Measurements from ENCODE around the gene GPATCH8. TPM values are rescaled to one million over a fixed set of nuclear protein-coding genes. Genes with fewer than 3 reads are reported as not detected.
A peak's percentile ranks its signal among the peaks of the same experiment; 100 is the strongest.

The GPATCH8 gene
- total RNA-seq, 1 experiment from 2014 or later = 5.2 TPM

DNA sequence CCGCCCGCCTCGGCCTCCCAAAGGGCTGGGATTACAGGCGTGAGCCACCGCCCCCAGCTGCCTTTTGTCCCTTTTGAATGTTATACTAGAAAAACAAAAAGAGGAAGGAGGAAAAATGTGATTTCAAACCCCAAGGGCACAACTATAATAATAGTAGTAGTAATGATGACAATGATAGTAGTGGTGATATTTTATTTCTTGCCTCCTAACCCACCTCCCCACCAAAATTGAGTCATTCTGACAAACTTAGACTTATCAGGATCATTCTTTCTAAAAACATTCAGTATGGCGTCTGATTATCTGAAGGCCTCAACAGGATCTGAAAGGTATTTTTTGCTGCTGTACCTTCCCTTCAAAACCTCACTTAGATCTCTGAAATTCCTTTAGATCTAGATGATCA lies 13.6 kb downstream of the GPATCH8 start:
- H3K4me3 ChIP-seq = no peak overlapping the region
- H3K36me3 ChIP-seq = peaks cover 19% of the 10 kb centered on the region
- no peaks in the 10 kb centered on the region for H3K9me3 ChIP-seq
- H3K27me3 ChIP-seq = no peaks in the 10 kb centered on the region
- DNase-seq = no peak

DNA sequence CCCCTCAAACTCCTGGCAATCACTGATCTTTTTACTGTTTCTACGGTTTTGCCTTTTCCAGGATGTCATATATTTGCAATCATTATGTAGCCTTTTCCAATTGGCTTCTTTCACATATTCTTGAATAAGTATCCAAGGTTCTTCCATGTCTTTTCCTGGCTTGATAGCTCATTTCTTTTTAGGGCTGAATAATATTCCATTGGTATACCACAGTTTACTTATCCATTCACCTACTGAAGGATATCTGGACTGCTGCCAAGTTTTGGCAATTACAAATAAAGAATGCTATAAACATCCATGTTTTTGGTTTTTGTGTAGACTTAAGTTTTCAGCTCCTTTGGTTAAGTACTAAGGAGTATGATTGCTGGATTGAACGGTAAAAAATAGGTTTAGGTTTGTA lies 16.0 kb downstream of the GPATCH8 start:
- no peaks in the 10 kb centered on the region for H3K27me3 ChIP-seq
- no peaks in the 10 kb centered on the region for H3K9me3 ChIP-seq
- no peak overlapping the region for H3K4me3 ChIP-seq
- peaks cover 19% of the 10 kb centered on the region for H3K36me3 ChIP-seq
- DNase-seq = no peak

DNA sequence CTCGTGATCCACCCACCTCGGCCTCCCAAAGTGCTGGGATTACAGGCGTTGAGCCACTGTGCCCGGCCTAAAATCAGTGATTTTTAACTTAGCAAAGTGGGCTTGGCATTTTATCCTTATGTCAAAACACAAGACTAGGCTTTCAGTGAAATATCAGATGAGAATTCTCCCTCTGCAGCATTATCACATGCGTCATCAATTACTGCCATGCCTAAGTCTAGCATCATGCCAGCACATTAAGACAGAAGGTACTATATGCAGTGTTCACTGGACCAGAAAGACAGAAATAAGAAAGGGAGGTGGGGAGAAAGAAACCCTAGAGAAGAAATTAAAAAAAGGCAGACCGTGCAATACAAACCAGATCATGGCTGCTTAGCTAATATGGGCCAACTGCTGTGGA lies 29.8 kb downstream of the GPATCH8 start:
- DNase-seq = no peak
- Histone ChIP-seq H3K36me3 (peaks cover 6% of the 10 kb centered on the region), H3K9me3 (no peaks in the 10 kb centered on the region), H3K27me3 (no peaks in the 10 kb centered on the region), H3K4me3 (no peak overlapping the region)

DNA sequence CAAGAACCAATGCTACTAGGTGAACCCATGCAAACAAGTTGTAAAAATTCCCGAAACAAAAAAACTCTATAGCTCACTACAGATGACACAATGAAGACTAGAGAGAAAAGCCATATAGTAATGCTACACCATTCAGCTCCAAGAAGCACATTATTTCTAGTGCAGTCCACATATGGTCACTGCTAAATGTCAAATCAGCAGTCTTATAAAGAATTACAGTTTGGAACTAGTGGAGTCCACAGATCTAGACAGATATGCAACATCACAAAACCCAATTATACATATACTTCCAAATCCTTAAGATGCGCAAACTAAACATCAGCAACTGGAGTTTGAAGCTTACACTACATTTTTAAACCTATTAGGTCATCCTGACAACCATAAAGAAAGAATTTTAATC lies 33.5 kb downstream of the GPATCH8 start:
- no peak overlapping the region for H3K4me3 ChIP-seq
- H3K36me3 ChIP-seq = peaks cover 9% of the 10 kb centered on the region
- no peaks in the 10 kb centered on the region for H3K27me3 ChIP-seq
- no peak for DNase-seq
- no peaks in the 10 kb centered on the region for H3K9me3 ChIP-seq

DNA sequence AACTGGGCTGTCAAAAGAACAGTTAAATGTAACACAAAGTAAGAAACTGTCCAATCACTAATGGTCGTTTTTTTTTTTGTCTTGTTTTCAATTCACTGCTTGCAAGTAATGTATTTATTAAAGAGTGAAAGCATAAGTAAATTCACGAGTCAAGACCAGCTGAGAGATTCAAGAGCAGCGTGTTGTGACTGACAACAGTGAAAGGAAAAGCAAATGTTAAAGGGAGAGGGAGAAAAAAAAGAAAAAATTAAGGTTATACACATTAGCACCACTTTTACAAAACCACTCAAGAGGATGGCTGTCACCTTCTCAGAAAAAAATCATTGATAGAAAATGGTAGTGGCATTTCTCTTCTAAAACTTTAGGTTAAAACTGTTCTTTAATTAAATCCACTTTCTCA lies 36.1 kb downstream of the GPATCH8 start:
- Histone ChIP-seq H3K27me3 (no peaks in the 10 kb centered on the region), H3K4me3 (no peak overlapping the region), H3K9me3 (no peaks in the 10 kb centered on the region), H3K36me3 (peaks cover 17% of the 10 kb centered on the region)
- no peak for DNase-seq

DNA sequence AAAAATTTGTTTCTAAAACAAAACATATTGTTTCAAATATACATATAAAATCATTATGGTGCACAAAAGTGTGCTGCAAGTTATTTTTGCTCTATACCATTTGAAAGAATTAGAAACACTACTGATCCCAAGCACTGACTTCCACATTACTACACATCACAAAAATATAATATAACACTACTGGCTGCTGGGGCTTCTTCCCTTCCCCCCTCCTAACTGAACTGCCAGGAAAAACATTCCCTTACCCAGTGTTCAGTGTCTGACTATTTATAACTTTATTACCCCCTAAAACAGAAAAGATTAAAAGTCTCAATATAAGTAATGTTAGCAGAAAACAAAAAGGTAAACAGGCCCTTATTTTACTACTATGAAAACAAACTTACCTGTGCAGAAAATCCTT lies 36.9 kb downstream of the GPATCH8 start:
- no peak for DNase-seq
- Histone ChIP-seq H3K36me3 (peaks cover 12% of the 10 kb centered on the region), H3K27me3 (no peaks in the 10 kb centered on the region), H3K9me3 (no peaks in the 10 kb centered on the region), H3K4me3 (no peak overlapping the region)

DNA sequence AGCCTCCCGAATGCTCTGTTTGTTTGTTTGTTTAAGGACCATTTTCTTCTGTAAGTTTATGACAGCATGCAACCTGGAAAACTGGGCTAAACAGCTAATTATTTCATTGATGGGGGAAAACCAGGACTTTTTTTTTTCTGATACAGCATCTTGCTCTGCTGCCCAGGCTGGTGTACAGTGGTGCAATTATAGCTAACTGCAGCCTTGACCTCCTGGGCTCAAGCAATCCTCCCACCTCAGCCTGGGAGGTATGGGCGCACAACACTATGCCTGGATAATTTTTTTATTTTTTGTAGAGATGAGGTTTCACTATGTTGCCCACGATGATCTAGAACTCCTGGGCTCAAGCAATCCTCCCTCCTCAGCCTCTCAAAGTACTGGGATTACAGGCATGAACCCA lies 37.3 kb downstream of the GPATCH8 start:
- H3K4me3 ChIP-seq = no peak overlapping the region
- peaks cover 12% of the 10 kb centered on the region; the same call in 1 of the 2 replicates for H3K36me3 ChIP-seq
- DNase-seq = no peak
- no peaks in the 10 kb centered on the region for H3K9me3 ChIP-seq
- no peaks in the 10 kb centered on the region for H3K27me3 ChIP-seq

DNA sequence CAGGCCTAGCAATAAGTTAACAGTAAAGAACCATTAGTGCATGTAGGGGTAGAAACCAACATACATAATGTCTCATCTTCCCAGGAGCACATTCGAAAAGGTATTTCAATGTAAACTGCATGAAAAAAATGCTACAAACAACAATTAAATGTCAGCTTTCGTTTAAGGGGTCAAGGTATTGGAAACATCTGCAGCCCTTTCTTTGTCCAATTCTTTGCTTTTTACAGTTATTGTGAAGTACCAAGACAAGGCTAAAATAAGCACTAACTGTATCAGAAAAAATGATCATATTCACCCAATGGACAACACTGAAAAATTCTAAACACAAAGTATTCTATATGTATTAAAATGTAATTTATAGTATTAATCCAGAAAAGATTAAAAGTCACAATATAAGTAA lies 37.9 kb downstream of the GPATCH8 start:
- H3K4me3 ChIP-seq = no peak overlapping the region
- H3K9me3 ChIP-seq = no peaks in the 10 kb centered on the region
- DNase-seq = no peak
- peaks cover 12% of the 10 kb centered on the region; the same call in 1 of the 2 replicates for H3K36me3 ChIP-seq
- no peaks in the 10 kb centered on the region for H3K27me3 ChIP-seq

DNA sequence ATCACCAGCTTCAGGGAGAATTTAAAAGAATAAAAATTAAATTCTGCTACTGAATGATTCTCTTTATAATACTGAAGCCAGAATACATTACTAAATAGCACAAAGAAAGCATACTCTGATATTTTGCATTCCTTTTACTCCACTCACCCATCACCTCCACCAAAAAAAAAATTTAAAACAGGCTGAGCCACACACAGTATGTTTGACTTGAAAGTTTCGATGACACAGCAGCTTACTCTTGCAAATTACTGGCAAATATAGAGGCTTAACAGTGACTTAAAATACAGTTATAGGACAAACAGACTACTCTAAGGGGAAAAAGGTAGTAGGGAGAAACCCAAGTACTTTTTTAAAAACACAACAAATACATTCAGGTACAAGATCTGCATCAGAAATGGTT lies 39.2 kb downstream of the GPATCH8 start:
- Histone ChIP-seq H3K27me3 (no peaks in the 10 kb centered on the region), H3K36me3 (peaks cover 12% of the 10 kb centered on the region; the same call in 1 of the 2 replicates), H3K9me3 (no peaks in the 10 kb centered on the region), H3K4me3 (no peak overlapping the region)
- DNase-seq = no peak

DNA sequence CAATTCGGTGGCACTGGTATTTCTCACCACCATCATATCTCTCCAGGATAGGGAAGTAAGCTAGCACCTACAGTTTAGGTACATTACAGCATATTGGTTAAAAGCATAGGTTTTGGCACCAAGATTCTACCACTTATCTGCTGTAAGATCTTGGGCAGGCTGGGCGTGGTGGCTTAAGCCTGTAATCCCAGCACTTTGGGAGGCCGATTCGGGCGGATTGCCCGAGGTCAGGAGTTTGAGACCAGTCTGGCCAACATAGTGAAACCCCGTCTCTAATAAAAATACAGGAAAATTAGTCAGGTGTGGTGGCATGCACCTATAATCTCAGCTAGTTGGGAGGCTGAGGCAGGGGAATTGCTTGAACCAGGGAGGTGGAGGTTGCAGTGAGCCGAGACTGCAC lies 51.4 kb downstream of the GPATCH8 start:
- no peaks in the 10 kb centered on the region for H3K9me3 ChIP-seq
- H3K4me3 ChIP-seq = no peak overlapping the region
- H3K27me3 ChIP-seq = no peaks in the 10 kb centered on the region
- peaks cover 3% of the 10 kb centered on the region; the same call in 1 of the 2 replicates for H3K36me3 ChIP-seq
- DNase-seq = no peak

DNA sequence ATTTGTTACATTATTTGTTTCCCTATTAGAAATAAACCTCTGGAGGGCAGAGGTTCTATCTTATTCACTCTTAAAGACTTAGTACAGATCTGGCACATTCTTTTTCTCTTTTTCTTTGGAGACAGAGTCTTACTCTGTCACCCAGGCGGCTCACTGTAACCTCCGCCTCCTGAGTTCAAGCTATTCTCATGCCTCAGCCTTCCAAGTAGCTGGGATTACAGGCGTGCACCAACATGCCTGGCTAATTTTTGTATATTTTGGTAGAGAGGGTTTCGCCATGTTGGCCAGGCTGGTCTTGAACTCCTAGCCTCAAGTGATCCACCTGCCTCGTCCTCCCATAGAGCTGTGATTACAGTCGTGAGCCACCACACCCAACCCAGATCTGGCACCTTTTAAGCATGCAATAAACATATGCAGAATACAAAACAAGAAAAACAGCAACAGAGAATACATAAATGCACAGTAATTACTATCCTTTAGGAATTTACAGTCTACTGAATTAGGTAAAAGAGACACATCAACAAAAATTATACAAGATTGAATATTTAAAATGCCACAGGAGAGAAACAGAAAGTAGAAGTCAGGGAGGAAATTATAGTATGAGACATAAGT lies 52.1 kb downstream of the GPATCH8 start:
- Histone ChIP-seq H3K36me3 (peaks cover 5% of the 10 kb centered on the region; the same call in 1 of the 2 replicates), H3K27me3 (no peaks in the 10 kb centered on the region), H3K4me3 (no peak overlapping the region), H3K9me3 (no peaks in the 10 kb centered on the region)
- DNase-seq = no peak

DNA sequence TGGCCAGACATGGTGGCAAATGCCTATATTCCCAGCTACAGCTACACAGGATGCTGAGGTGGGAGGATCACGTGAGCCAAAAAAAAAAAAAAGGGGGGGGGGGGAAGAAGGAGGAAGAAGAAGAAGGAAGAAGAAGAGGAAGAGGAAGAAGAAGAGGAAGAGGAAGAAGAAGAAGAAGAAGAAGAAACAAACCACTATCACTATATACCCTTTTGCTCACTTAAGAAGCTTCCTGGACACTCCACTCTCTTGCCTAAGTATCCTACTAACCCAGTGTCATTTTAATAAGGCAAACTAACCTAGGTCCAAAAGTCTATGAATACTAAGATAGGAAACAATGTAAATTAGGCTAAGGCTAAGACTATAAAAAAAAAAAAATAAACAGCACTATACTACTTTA lies 54.8 kb downstream of the GPATCH8 start:
- Histone ChIP-seq H3K4me3 (no peak overlapping the region), H3K36me3 (peaks cover 6% of the 10 kb centered on the region; the same call in 1 of the 2 replicates), H3K9me3 (no peaks in the 10 kb centered on the region), H3K27me3 (no peaks in the 10 kb centered on the region)
- DNase-seq = no peak

DNA sequence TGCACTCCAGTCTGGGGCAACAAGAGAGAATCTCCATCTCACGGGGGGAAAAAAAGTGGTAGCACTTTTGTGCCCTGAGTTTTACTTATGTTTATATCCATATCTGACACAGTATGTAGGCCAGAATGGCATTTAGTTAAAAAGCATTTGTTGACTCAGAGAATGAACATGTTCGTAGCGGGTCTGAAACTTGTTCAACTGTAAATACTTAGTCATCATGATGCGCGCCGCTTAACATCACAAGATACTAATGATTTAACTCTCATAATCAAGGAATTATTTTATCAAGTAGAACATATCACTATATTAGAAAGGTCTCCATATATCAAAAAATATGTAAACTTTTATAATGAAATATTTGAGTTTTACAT lies 58.5 kb downstream of the GPATCH8 start:
- no peaks in the 10 kb centered on the region for H3K9me3 ChIP-seq
- H3K36me3 ChIP-seq = peaks cover 6% of the 10 kb centered on the region; the same call in 1 of the 2 replicates
- peak; percentile 18 for DNase-seq
- H3K4me3 ChIP-seq = no peak overlapping the region
- no peaks in the 10 kb centered on the region for H3K27me3 ChIP-seq

DNA sequence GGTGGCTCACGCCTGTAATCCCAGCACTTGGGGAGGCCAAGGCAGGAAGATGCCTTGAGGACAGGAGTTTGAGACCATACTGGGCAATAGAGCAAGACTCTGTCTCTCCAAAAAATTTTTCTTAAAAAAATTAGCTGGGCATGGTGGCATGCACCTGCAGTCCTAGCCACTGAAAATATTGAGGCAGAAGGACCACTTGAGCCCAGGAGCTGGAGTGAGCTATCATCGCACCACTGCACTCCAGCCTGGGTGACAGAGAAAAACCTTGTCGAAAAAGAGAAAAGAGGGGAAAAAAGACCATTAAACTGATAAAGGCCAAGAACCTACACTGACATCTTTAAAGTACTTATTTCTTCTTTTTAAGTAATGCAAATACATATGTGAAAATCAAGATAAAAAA lies 60.4 kb downstream of the GPATCH8 start:
- Histone ChIP-seq H3K36me3 (peaks cover 8% of the 10 kb centered on the region), H3K27me3 (no peaks in the 10 kb centered on the region)
- DNase-seq = no peak

DNA sequence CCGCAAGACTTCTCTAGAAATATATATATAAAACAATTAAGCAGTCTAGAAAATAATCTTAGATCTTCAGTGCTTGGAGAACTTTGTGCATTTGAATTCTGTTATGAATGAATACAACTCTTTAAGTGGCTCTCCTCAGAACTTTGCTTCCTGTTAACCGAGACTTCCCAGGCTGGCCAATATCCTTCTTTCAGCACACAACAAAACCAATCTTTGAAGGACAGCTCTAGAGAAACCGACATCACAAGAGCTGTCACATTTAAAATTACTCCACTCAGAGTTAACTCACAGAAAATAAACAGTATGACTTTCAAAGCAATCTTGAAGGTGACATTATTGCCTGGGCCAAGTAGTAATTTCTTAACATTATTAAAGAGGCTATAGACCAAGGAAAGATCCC lies 64.0 kb downstream of the GPATCH8 start:
- DNase-seq = no peak
- no peak overlapping the region for H3K4me3 ChIP-seq
- no peaks in the 10 kb centered on the region for H3K9me3 ChIP-seq
- H3K36me3 ChIP-seq = peaks cover 21% of the 10 kb centered on the region
- no peaks in the 10 kb centered on the region for H3K27me3 ChIP-seq

More for the DNA sequence above, 60.4 kb downstream of the GPATCH8 start:
- no peak overlapping the region for H3K4me3 ChIP-seq
- H3K9me3 ChIP-seq = no peaks in the 10 kb centered on the region

DNA sequence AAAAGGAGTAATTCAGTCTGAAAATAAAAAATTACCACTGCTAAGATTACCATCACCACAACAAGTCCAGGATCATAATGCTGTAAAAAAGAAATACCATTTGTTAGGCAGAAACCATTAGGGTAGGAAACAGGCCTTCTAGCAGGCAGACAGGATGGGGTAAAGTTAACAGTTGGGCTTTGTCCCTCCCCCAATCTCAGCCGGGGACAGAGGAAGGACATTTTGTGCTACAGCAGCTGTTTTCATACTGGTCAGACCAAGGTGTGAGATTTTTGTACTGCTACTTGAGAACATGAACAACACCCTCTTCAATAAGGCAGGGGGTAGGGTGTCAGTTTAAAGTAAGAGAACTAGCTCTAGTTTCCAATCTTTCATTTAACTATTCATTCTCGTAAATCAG lies 64.6 kb downstream of the GPATCH8 start:
- Histone ChIP-seq H3K4me3 (no peak overlapping the region), H3K27me3 (no peaks in the 10 kb centered on the region), H3K36me3 (peaks cover 23% of the 10 kb centered on the region), H3K9me3 (no peaks in the 10 kb centered on the region)
- DNase-seq = no peak

DNA sequence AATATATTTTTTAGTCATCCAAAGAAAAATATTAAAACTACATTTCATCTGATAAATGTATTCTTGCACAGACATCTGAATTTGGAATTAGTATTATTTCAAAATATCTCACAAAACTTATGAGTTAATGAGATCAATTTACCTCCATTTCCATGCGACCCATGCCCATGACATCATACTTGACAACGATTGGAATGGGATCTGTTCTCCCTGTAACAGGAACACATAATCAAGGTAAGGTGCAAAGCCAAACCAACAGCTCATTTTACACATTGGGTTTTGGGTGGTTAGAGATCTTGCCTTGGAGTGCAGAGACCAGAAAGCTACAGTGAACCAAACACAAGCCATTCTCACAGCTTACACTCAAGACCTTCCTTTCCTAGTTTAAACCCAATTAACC lies 66.9 kb downstream of the GPATCH8 start:
- no peaks in the 10 kb centered on the region for H3K9me3 ChIP-seq
- no peak for DNase-seq
- no peaks in the 10 kb centered on the region for H3K27me3 ChIP-seq
- no peak overlapping the region for H3K4me3 ChIP-seq
- peaks cover 43% of the 10 kb centered on the region for H3K36me3 ChIP-seq

DNA sequence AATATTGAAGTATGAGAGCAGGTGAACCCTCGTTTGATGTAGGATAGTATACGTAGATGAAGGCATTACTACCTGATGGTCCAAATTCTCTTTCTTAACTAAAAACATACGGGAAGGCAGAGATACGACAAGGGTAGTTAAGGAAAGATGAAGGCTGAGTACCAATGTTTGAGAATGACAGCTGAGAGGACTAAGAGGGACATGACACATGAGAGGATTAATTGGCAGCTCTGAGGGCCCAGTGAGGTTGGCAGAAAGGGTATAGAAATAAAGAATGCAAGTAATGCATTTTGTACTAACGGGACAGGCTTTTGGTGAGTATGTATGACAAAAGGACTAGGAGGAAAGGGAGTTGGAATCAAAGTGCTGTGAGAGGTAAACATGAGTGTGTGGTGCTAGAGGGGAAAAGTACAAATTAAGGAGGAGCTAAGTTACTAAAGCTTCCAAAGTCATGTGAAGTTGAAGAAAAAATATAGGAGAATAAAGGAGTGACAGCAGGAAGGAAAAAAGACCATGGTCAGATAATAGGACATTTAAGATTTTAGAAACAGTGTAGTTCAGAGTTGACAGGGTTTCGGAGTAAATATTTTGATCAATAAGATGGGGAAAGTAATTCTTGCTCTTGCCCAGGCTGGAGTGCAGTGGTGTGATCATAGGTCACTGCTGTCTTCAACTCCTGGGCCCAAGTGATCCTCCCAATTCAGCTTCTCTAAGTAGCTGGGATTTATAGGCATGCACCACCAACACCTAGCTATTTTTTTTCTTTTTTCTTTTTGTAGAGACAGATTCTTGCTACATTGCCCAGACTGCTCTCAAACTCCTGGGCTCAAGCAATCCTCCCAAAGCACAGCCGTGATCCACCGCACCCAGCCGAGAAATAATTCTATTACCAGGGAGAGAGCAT lies 70.7 kb downstream of the GPATCH8 start:
- Histone ChIP-seq H3K36me3 (peaks cover 41% of the 10 kb centered on the region), H3K9me3 (no peaks in the 10 kb centered on the region), H3K4me3 (no peak overlapping the region), H3K27me3 (no peaks in the 10 kb centered on the region)
- DNase-seq = no peak

All from MG63 (cell line).